NT2/D1 (cell line): ENCODE data around the gene MAB21L2.

ENCODE experiments used
- SUZ12 ChIP-seq: IDR thresholded peaks from 2 replicates; pipeline ENCODE4 v1.6.1; 2011; ENCODE audit not compliant: insufficient read length, insufficient read depth; ENCODE audit errors: extremely low read depth
- YY1 ChIP-seq: IDR thresholded peaks from 2 replicates; pipeline ENCODE4 v1.6.1; 2011; ENCODE audit not compliant: insufficient read length, insufficient read depth
- ZNF274 ChIP-seq: IDR thresholded peaks from 2 replicates; pipeline ENCODE4 v1.6.1; 2011; ENCODE audit warnings: mild to moderate bottlenecking, low read depth, low read length

- TF ChIP-seq YY1 (no peak), SUZ12 (no peak), ZNF274 (no peak)
Measured at GRCh38 chr4:150600812-150601445, 19.0 kb downstream of the MAB21L2 start.
